ENCODE results near the gene PYY.

DNA sequence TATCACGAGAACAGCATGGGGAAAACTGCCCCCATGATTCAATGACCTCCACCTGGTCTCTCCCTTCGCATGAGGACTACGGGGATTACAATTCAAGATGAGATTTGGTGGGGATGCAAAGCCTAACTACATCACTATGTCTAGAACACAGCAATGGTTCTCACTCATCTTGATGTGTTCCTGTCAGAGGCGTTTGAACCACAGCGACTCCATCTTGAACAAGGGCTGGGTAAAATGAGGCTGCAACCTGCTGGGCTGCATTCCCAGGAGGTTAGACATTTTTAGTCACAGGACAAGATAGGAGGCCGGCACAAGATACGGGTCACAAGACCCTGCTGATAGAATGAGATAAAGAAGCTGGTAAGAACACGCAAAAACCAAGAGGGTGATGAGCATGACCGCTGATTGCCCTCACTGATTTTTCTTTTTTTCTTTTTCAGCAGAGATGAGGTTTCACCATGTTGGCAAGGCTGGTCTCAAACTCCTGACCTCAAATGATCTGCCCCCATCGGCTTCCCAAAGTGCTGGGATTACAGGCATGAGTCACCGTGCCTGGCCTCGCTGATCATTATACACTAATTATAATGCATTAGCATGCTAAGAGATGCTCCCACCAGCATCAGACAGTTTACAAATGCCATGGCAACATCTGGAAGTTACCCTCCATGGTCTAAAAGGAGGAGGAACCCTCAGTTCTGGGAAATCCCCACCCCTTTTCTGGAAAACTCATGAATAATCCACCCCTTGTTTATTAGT lies 8.5 kb downstream of the PYY start:
- TF ChIP-seq, protein P1, sequence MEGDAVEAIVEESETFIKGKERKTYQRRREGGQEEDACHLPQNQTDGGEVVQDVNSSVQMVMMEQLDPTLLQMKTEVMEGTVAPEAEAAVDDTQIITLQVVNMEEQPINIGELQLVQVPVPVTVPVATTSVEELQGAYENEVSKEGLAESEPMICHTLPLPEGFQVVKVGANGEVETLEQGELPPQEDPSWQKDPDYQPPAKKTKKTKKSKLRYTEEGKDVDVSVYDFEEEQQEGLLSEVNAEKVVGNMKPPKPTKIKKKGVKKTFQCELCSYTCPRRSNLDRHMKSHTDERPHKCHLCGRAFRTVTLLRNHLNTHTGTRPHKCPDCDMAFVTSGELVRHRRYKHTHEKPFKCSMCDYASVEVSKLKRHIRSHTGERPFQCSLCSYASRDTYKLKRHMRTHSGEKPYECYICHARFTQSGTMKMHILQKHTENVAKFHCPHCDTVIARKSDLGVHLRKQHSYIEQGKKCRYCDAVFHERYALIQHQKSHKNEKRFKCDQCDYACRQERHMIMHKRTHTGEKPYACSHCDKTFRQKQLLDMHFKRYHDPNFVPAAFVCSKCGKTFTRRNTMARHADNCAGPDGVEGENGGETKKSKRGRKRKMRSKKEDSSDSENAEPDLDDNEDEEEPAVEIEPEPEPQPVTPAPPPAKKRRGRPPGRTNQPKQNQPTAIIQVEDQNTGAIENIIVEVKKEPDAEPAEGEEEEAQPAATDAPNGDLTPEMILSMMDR (IDR thresholded peaks at IDR 0.05): no peak
- TF ChIP-seq POLR2A (IDR thresholded peaks at IDR 0.05): no peak
